SH-SY5Y (cell line): ENCODE measurements around the gene PCDHB16.

Experiments
- GATA2 ChIP-seq: IDR thresholded peaks from 2 replicates; pipeline ENCODE4 v1.6.1; 2011; ENCODE audit warnings: mild to moderate bottlenecking, low read depth, low read length
- GATA3 ChIP-seq: IDR thresholded peaks from 2 replicates; pipeline ENCODE4 v1.6.1; 2011; ENCODE audit warnings: low read depth, mild to moderate bottlenecking, low read length, moderate library complexity

GRCh38 chr5:141182248-141182647 lies at the start of gene PCDHB16:
- TF ChIP-seq GATA2 (no peak), GATA3 (no peak)
